ENCODE measurements around the gene ABCE1.

The ABCE1 gene

GRCh38 chr4:145177906-145178538, 79.9 kb downstream of the ABCE1 start:
- DNase-seq (ENCODE audit: low spot score) = no peak

GRCh38 chr4:145178740-145179280, 80.7 kb downstream of the ABCE1 start:
- DNase-seq (ENCODE audit: low spot score) = no peak
